HepG2 (cell line): ENCODE results near the gene MARS1. TPM values are rescaled to one million over a fixed set of nuclear protein-coding genes. Genes with fewer than 3 reads are reported as not detected.

Experiments
- ATAC-seq: fragments of 200-7000 bp; cut with Tn5 transposase; 3 replicates; pipeline ENCODE4 v1.9.1; 2020; ENCODE audit warnings: mild to moderate bottlenecking, moderate library complexity
- BruUV-seq: library from RNA; stranded (reverse); fragments of 400-500 nt; replicated peaks from 2 replicates; lab custom pipeline; 2021; lab: Mats Ljungman, UMichigan
- CTCF ChIA-PET: fragments of 300-600 bp; formaldehyde crosslinking; extraction: SDS; loops from one replicate; lab custom pipeline; 2021; ENCODE audit warnings: low total read pairs, inconsistent platforms, low intra/inter-chr PET ratio; lab: Yijun Ruan, JAX
- POLR2A ChIA-PET: fragments of 350-600 bp; sonication (Branson Sonifier 250); formaldehyde crosslinking; loops from one replicate; lab custom pipeline; 2020; ENCODE audit warnings: antibody characterized with exemption, inconsistent platforms; lab: Yijun Ruan, JAX
- DNase-seq: peaks from one replicate; pipeline ENCODE4 v3.0.0-alpha.2; 2015; ENCODE audit warnings: low spot score
- FAIRE-seq: peaks from 3 replicates; lab custom pipeline; 2011; peaks lifted over from hg19 to GRCh38; lab: Jason Lieb, UNC
- H2AFZ ChIP-seq: one replicate; pipeline ENCODE4 v1.6.1; 2011; ENCODE audit warnings: low read length, inconsistent platforms
- H3K27ac ChIP-seq: fragments of 300-600 bp; 3 replicates; pipeline ENCODE4 v1.8.0; 2011; ENCODE audit warnings: mixed run types, mild to moderate bottlenecking, mixed read lengths, low read length, inconsistent platforms; ENCODE audit not compliant: insufficient read depth; ENCODE audit errors: extremely low read length
- H3K27me3 ChIP-seq, 2 experiments: fragments of 200-600 bp in 1 of 2; 2 replicates in 1 of 2; 3 replicates in 1 of 2; pipeline versions ENCODE4 v1.6.0 to v1.8.0; 2011; ENCODE audit warnings: low read length in 2 of 2, mild to moderate bottlenecking in 2 of 2, moderate library complexity in 2 of 2, inconsistent platforms in 1 of 2; ENCODE audit not compliant: insufficient read depth in 2 of 2, control insufficient read depth in 1 of 2
- H3K36me3 ChIP-seq, 2 experiments: fragments of 200-600 bp in 1 of 2; replicated peaks in 1 of 2; 2 replicates in 1 of 2; 3 replicates in 1 of 2; pipeline versions ENCODE4 v1.5.1 to v1.8.0; 2011; ENCODE audit warnings: low read length in 2 of 2, inconsistent platforms in 1 of 2; ENCODE audit not compliant: insufficient read depth in 2 of 2, control insufficient read depth in 1 of 2
- H3K4me1 ChIP-seq: 2 replicates; pipeline ENCODE4 v1.5.1; 2012; ENCODE audit warnings: low read length, inconsistent platforms; ENCODE audit not compliant: insufficient read depth
- H3K4me2 ChIP-seq: 2 replicates; pipeline ENCODE4 v1.6.0; 2011; ENCODE audit warnings: low read depth, low read length, inconsistent platforms
- H3K4me3 ChIP-seq, 3 experiments: fragments of 200-600 bp in 1 of 3; sonication (generic), shearing (Covaris generic) in 1 of 3; replicated peaks in 1 of 3; 2 replicates each; pipeline ENCODE4 v1.5.1; 2011 to 2016; ENCODE audit warnings: low read length in 3 of 3, inconsistent platforms in 2 of 3, low read depth in 2 of 3, mild to moderate bottlenecking in 2 of 3, control low read depth in 1 of 3, mixed read lengths in 1 of 3; ENCODE audit not compliant: insufficient read depth in 1 of 3
- H3K79me2 ChIP-seq: one replicate; pipeline ENCODE4 v1.6.1; 2011; ENCODE audit warnings: low read length, inconsistent platforms; ENCODE audit not compliant: insufficient read depth
- H3K9ac ChIP-seq: 2 replicates; pipeline ENCODE4 v1.6.0; 2011; ENCODE audit warnings: mild to moderate bottlenecking, low read depth, low read length, inconsistent platforms; ENCODE audit not compliant: insufficient read depth
- H3K9me3 ChIP-seq: 2 replicates; pipeline ENCODE4 v1.5.1; 2012; ENCODE audit warnings: mild to moderate bottlenecking, low read length
- H4K20me1 ChIP-seq: 2 replicates; pipeline ENCODE4 v1.6.0; 2011; ENCODE audit warnings: inconsistent platforms, mild to moderate bottlenecking, low read length, moderate library complexity; ENCODE audit not compliant: insufficient read depth
- EP300 ChIP-seq, 3 experiments: sonication (generic) in 1 of 3; formaldehyde crosslinking in 1 of 3; IDR thresholded peaks; 2 replicates each; pipeline versions ENCODE4 v1.5.1 to v1.6.1; 2011 to 2020; ENCODE audit warnings: low read depth in 2 of 3, low read length in 2 of 3, borderline replicate concordance in 1 of 3, improper control_type of control experiment in 1 of 3, mild to moderate bottlenecking in 1 of 3, missing genetic modification reagents in 1 of 3, moderate library complexity in 1 of 3
- GATAD1 ChIP-seq: IDR thresholded peaks from 2 replicates; pipeline ENCODE4 v1.6.1; 2016; ENCODE audit warnings: missing genetic modification reagents, missing compliant biosample characterization
- KAT8 ChIP-seq: IDR thresholded peaks from 2 replicates; pipeline ENCODE4 v1.6.1; 2016; ENCODE audit warnings: missing genetic modification reagents, missing compliant biosample characterization
- NFKB2 ChIP-seq: sonication (generic); formaldehyde crosslinking; IDR thresholded peaks from 2 replicates; pipeline ENCODE4 v1.4.0; 2020; ENCODE audit warnings: missing genetic modification reagents, borderline replicate concordance
- PHF8 ChIP-seq: sonication (generic); formaldehyde crosslinking; IDR thresholded peaks from 2 replicates; pipeline ENCODE4 v1.5.0; 2020; ENCODE audit warnings: missing genetic modification reagents
- RORA ChIP-seq: sonication (generic); formaldehyde crosslinking; IDR thresholded peaks from 2 replicates; pipeline ENCODE4 v1.5.0; 2020; ENCODE audit warnings: mild to moderate bottlenecking, missing genetic modification reagents, moderate library complexity
- RXRA ChIP-seq: sonication (generic); formaldehyde crosslinking; IDR thresholded peaks from 2 replicates; pipeline ENCODE4 v1.5.1; 2020; ENCODE audit warnings: missing genetic modification reagents
- SETDB1 ChIP-seq: sonication (generic); formaldehyde crosslinking; IDR thresholded peaks from 2 replicates; pipeline ENCODE4 v1.5.1; 2020; ENCODE audit warnings: missing genetic modification reagents, mild to moderate bottlenecking, borderline replicate concordance
- SKI ChIP-seq: fragments of 450-650 bp; IDR thresholded peaks from one replicate; pipeline ENCODE4 v1.6.1; 2018; ENCODE audit warnings: mild to moderate bottlenecking; ENCODE audit not compliant: partially characterized antibody
- SMAD3 ChIP-seq: sonication (generic); formaldehyde crosslinking; IDR thresholded peaks from 2 replicates; pipeline ENCODE4 v1.4.0; 2020; ENCODE audit warnings: missing genetic modification reagents
- SMC3 ChIP-seq: IDR thresholded peaks from 2 replicates; pipeline ENCODE4 v1.6.1; 2011; ENCODE audit warnings: low read length, improper control_type of control experiment
- TSC22D2 ChIP-seq: sonication (generic); formaldehyde crosslinking; IDR thresholded peaks from 2 replicates; pipeline ENCODE4 v1.5.1; 2020; ENCODE audit warnings: missing genetic modification reagents, mild to moderate bottlenecking, borderline replicate concordance
- ZNF12 ChIP-seq: sonication (generic); formaldehyde crosslinking; IDR thresholded peaks from 2 replicates; pipeline ENCODE4 v1.5.0; 2020; ENCODE audit warnings: missing genetic modification reagents
- ZNF24 ChIP-seq: fragments of 450-650 bp; IDR thresholded peaks from 2 replicates; pipeline ENCODE4 v1.6.1; 2017; ENCODE audit warnings: antibody characterized with exemption, mild to moderate bottlenecking
- ZNF30 ChIP-seq: sonication (generic); formaldehyde crosslinking; IDR thresholded peaks from 2 replicates; pipeline ENCODE4 v1.5.0; 2020; ENCODE audit warnings: mild to moderate bottlenecking, missing genetic modification reagents
- ZNF333 ChIP-seq: sonication (generic); formaldehyde crosslinking; IDR thresholded peaks from 2 replicates; pipeline ENCODE4 v1.4.0; 2020; ENCODE audit warnings: mild to moderate bottlenecking, missing genetic modification reagents, borderline replicate concordance
- ZNF629 ChIP-seq: sonication (generic); formaldehyde crosslinking; conservative IDR thresholded peaks from 2 replicates; pipeline ENCODE4 v1.5.0; 2020; ENCODE audit warnings: missing genetic modification reagents
- ZNF724P ChIP-seq: sonication (generic); formaldehyde crosslinking; IDR thresholded peaks from 2 replicates; pipeline ENCODE4 v1.8.0; 2022; ENCODE audit warnings: missing genetic modification reagents, borderline replicate concordance
- ZNF776 ChIP-seq: sonication (generic); formaldehyde crosslinking; IDR thresholded peaks from 2 replicates; pipeline ENCODE4 v1.4.0; 2020; ENCODE audit warnings: mild to moderate bottlenecking, missing genetic modification reagents
- WGBS: methylation state at CpG from one replicate; pipeline ENCODE4 v1.1.6; 2017; ENCODE audit warnings: low lambda C conversion rate; 5-methylcytosine and 5-hydroxymethylcytosine counted together
- in situ Hi-C: cut with HindIII; loops from 2 replicates; pipeline ENCODE4 v1.10.0; 2017; ENCODE audit warnings: low pct_unique_long_range_greater_than_20kb; ENCODE audit not compliant: extremely low pct_ligation_motif_present
- intact Hi-C: fragments of 100-400 bp; cut with micrococcal nuclease; formaldehyde crosslinking; loops from one replicate; pipeline ENCODE4 v1.10.0; 2022; ENCODE audit not compliant: unreplicated experiment
- polyA plus RNA-seq, 8 experiments: library from polyadenylated mRNA; depleted of rRNA in 3 of 8; stranded (reverse) in 7 of 8; unstranded in 1 of 8; fragments of >200 nt; fragmentation: Illumina TruSeq in 4 of 8; extraction: Trizol in 4 of 8; gene quantifications; 2 replicates each; pipeline versions ENCODE4 v1.2.1 to v1.2.3, GENCODE V29; 2011 to 2016; ENCODE audit warnings: low read depth in 4 of 8, missing spikeins in 1 of 8, mixed read lengths in 1 of 8; ENCODE audit not compliant: insufficient read depth in 1 of 8
- total RNA-seq, 5 experiments: library from RNA; depleted of rRNA; stranded (reverse); fragments of >200 nt; fragmentation: Illumina TruSeq; extraction: Trizol; gene quantifications; 2 replicates each; pipeline ENCODE4 v1.2.3, GENCODE V29; 2016; ENCODE audit warnings: low read depth in 1 of 5
- TF ChIP-seq, protein P1 (sequence below): sonication (generic); formaldehyde crosslinking; conservative IDR thresholded peaks from 2 replicates; pipeline ENCODE4 v1.8.0; 2022; ENCODE audit warnings: missing genetic modification reagents
- TF ChIP-seq, protein P2 (sequence below): IDR thresholded peaks from 2 replicates; pipeline ENCODE4 v1.6.1; 2018; ENCODE audit warnings: missing genetic modification reagents, mild to moderate bottlenecking, missing compliant biosample characterization

The MARS1 gene
- total and polyA plus RNA-seq, 2 of the 13 experiments (the other 11 are each of a cell fraction or from before 2014, with no cell fraction given) = 115 to 181 TPM

DNA sequence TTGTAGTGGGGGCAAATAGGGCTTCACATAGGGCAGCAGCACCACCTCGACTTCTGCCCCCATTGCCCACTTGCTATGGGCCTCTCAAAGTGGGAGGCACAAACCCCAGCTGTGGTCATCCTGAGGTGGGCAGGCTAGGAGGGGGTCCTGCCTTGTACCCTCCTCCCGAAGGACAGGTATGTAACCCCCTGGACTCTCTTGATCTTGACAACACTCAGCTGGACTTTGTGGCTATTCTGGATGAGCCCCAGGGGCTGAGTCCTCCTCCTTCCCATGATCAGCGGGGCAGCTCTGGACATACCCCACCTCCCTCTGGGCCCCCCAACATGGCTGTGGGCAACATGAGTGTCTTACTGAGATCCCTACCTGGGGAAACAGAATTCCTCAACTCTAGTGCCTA is 16.2 kb upstream of the MARS1 start (continued):
- TF ChIP-seq, protein P1, sequence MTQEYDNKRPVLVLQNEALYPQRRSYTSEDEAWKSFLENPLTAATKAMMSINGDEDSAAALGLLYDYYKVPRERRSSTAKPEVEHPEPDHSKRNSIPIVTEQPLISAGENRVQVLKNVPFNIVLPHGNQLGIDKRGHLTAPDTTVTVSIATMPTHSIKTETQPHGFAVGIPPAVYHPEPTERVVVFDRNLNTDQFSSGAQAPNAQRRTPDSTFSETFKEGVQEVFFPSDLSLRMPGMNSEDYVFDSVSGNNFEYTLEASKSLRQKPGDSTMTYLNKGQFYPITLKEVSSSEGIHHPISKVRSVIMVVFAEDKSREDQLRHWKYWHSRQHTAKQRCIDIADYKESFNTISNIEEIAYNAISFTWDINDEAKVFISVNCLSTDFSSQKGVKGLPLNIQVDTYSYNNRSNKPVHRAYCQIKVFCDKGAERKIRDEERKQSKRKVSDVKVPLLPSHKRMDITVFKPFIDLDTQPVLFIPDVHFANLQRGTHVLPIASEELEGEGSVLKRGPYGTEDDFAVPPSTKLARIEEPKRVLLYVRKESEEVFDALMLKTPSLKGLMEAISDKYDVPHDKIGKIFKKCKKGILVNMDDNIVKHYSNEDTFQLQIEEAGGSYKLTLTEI = no peak
- TF ChIP-seq SETDB1 (CRISPR knock-in tag) = no peak

DNA sequence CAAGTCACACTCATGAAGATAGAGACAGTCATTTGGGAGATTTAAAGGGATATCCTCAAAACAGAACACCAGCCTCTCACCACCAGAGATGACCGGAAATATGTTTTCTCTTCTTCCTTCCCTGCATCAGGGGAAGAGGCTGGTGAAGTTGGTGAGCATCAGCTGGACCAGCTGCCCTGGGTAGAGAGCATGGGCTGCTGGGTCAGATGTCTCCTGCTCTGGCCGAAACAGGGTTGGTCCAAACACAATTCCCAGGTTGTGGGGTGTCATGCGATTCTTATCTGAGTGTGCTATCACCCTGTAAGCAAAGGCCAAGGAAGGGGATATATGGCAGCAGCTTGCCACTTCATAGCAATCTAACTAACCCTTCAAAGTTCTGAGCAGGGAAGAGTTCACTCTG is 15.5 kb upstream of the MARS1 start:
- ATAC-seq (no peak), FAIRE-seq (no peak), DNase-seq (no peak)
- H3K9ac ChIP-seq = no peak overlapping the region
- H3K4me1 ChIP-seq = peaks cover 47% of the 10 kb centered on the region
- no peak overlapping the region for H2AFZ ChIP-seq
- H3K4me3 ChIP-seq = no peak overlapping the region
- H3K27ac ChIP-seq = no peak overlapping the region
- no peaks in the 10 kb centered on the region for H4K20me1 ChIP-seq
- intact Hi-C loops = no loop called here
- no peak overlapping the region for H3K4me2 ChIP-seq
- in situ Hi-C loops = no loop called here
- no TSS peak for BruUV-seq
- ChIA-PET POLR2A (no interaction called here), CTCF (no interaction called here)
- H3K27me3 ChIP-seq = peaks cover 7 to 55% of the 10 kb centered on the region in 2 experiments
- H3K36me3 ChIP-seq = no peaks in the 10 kb centered on the region
- WGBS = 45% methylated on average over 3 of the region's 3 CpGs
- H3K79me2 ChIP-seq = no peaks in the 10 kb centered on the region
- no peak for TF ChIP-seq RXRA (CRISPR knock-in tag)
- no peak for TF ChIP-seq SMC3
- no peak for TF ChIP-seq SMAD3 (CRISPR knock-in tag)
- TF ChIP-seq SKI = no peak
- TF ChIP-seq NFKB2 = no peak
- TF ChIP-seq, protein P2, sequence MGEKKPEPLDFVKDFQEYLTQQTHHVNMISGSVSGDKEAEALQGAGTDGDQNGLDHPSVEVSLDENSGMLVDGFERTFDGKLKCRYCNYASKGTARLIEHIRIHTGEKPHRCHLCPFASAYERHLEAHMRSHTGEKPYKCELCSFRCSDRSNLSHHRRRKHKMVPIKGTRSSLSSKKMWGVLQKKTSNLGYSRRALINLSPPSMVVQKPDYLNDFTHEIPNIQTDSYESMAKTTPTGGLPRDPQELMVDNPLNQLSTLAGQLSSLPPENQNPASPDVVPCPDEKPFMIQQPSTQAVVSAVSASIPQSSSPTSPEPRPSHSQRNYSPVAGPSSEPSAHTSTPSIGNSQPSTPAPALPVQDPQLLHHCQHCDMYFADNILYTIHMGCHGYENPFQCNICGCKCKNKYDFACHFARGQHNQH (CRISPR knock-in tag) = no peak
- no peak for TF ChIP-seq ZNF333 (CRISPR knock-in tag)
- no peak for TF ChIP-seq ZNF724P (CRISPR knock-in tag)
- no peak for TF ChIP-seq ZNF629 (CRISPR knock-in tag)
- TF ChIP-seq ZNF776 (CRISPR knock-in tag) = no peak
- no peak for TF ChIP-seq PHF8 (CRISPR knock-in tag)
- no peak for TF ChIP-seq ZNF12 (CRISPR knock-in tag)
- TF ChIP-seq KAT8 (CRISPR knock-in tag) = no peak
- no peak for TF ChIP-seq EP300 (IDR thresholded peaks at IDR 0.05; ENCODE audit: low read depth in 2 of 2, low read length in 2 of 2)
- TF ChIP-seq EP300 (CRISPR knock-in tag; IDR thresholded peaks at IDR 0.05; ENCODE audit: borderline replicate concordance) = no peak
- no peak for TF ChIP-seq GATAD1 (CRISPR knock-in tag)
- TF ChIP-seq ZNF24 = no peak
- no peak for TF ChIP-seq ZNF30 (CRISPR knock-in tag)
- TF ChIP-seq TSC22D2 = no peak
- TF ChIP-seq RORA (CRISPR knock-in tag) = no peak
- no peaks in the 10 kb centered on the region for H3K9me3 ChIP-seq
